ENCODE results near the gene TUBB. TPM values are rescaled to one million over a fixed set of nuclear protein-coding genes. Genes with fewer than 3 reads are reported as not detected.
"Not testable (repeated sequence)": the region's sequence is repeated elsewhere in the genome, so short reads cannot be mapped to it uniquely, and the experiment has no call there.

TUBB gene
- total and polyA plus RNA-seq, 7 donors: 136 to 487 (median 199) TPM

DNA sequence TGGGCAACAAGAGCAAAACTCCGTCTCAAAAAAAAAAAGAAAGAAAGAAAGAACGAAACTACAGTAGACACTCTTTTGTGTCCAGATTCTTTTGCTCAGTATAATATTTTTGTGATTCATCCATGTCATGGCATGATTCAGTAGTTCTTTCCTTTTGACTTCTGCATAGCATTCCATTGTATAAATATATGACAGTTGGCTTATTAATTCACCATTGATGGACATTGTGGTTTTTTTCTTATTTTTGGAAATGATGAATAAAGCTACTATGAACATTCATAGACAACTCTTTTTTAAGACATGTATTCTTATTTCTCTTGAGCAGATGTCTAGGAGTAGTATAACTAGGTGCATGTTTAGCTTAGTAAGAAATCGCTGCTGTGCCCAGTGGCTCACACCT, 34.5 kb downstream of the TUBB start:
- Histone ChIP-seq H3K4me1 (peaks cover 33% of the 10 kb centered on the region), H3K9me3 (no peaks in the 10 kb centered on the region), H3K36me3 (ENCODE audit: insufficient read depth in 1 of 2, low read depth in 1 of 2) (no peaks in the 10 kb centered on the region), H3K27me3 (ENCODE audit: insufficient read depth in 3 of 3, low read length in 2 of 3) (no peaks in the 10 kb centered on the region), H3K4me3 (no peak overlapping the region), H3K27ac (no peak overlapping the region)
- TF ChIP-seq, protein P1, sequence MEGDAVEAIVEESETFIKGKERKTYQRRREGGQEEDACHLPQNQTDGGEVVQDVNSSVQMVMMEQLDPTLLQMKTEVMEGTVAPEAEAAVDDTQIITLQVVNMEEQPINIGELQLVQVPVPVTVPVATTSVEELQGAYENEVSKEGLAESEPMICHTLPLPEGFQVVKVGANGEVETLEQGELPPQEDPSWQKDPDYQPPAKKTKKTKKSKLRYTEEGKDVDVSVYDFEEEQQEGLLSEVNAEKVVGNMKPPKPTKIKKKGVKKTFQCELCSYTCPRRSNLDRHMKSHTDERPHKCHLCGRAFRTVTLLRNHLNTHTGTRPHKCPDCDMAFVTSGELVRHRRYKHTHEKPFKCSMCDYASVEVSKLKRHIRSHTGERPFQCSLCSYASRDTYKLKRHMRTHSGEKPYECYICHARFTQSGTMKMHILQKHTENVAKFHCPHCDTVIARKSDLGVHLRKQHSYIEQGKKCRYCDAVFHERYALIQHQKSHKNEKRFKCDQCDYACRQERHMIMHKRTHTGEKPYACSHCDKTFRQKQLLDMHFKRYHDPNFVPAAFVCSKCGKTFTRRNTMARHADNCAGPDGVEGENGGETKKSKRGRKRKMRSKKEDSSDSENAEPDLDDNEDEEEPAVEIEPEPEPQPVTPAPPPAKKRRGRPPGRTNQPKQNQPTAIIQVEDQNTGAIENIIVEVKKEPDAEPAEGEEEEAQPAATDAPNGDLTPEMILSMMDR (IDR thresholded peaks at IDR 0.05): no peak
- 91 to 94% (median 93%) methylated on average over 3 of the region's 3 CpGs for WGBS, 3 donors
- ATAC-seq (no peak), DNase-seq (no peak)
- intact Hi-C loops (cut with DNase I): no loop called here

DNA sequence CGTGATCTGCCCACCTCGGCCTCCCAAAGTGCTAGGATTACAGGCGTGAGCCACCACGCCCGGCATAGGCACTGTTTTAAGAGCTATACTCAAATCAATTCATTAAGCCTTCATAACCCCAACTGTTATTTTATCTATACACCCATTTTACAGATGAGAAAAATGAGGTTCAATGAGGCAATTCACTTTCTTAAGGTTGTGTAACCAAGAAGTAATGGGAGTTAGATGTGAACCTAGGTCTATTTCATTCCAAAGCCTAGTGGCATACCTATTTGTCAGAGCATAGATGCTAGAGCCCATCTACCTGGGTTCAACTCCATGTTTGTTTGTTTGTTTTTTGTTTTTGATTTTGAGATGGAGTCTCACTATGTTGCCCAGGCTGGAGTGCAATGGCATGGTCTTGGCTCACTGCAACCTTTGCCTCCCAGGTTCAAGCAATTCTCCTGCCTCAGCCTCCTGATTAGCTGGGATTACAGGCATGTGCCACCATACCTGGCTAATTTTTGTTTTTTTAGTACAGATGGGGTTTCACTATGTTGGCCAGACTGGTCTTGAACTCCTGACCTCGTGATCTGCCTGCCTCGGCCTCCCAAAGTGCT, 36.4 kb downstream of the TUBB start:
- peaks cover 30% of the 10 kb centered on the region for H3K4me1 ChIP-seq
- H3K9me3 ChIP-seq; intact Hi-C loops (cut with DNase I); H3K4me3 ChIP-seq; H3K27me3 ChIP-seq (ENCODE audit: insufficient read depth in 3 of 3, low read length in 2 of 3); H3K27ac ChIP-seq; H3K36me3 ChIP-seq (ENCODE audit: insufficient read depth in 1 of 2, low read depth in 1 of 2); DNase-seq; ATAC-seq: not testable (repeated sequence)
- WGBS, 3 donors: 91 to 98% (median 92%) methylated on average over 7 of the region's 7 CpGs

DNA sequence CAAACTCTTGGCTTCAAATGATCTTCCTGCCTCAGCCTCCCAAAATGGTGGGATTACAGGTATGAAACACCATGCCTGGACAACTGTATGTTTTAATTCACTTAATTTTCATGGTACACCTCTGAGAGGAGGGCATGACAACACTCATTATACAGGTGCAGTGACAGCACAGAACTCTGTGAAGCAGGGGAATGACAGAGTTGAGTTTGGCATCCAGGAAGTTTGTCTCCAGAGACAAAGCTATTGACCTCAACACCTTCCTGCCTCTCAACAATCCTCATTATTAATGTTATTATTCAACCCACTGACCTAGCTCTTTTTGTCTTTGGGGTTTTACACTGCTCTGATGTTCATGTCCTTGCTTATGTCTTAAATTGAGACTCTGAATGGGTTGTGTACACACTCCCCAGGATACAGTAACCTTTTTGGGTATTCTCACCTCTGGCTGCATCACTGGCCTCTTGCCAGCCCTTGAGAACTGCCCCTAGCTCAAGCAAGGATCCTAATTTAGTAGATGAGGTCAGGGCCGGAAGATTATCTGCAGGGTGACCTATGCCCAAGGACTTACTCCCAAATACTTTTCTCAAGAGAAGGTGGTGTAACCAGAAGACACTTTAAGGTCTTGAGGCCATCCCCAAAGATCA, 37.2 kb downstream of the TUBB start:
- no peak for DNase-seq
- Histone ChIP-seq H3K9me3 (no peaks in the 10 kb centered on the region), H3K4me1 (peaks cover 24% of the 10 kb centered on the region), H3K27me3 (ENCODE audit: insufficient read depth in 3 of 3, low read length in 2 of 3) (no peaks in the 10 kb centered on the region), H3K4me3 (no peak overlapping the region), H3K36me3 (ENCODE audit: insufficient read depth in 1 of 2, low read depth in 1 of 2) (no peaks in the 10 kb centered on the region), H3K27ac (peak overlapping the region; percentile 17)
- intact Hi-C loops (cut with DNase I): no loop called here
- 36 to 75% (median 62%) methylated on average over 1 of the region's 1 CpG for WGBS, 3 donors
- TF ChIP-seq, protein P1 (IDR thresholded peaks at IDR 0.05): no peak
- ATAC-seq: peak in 2 of 4 donors; percentile 23 to 50

DNA sequence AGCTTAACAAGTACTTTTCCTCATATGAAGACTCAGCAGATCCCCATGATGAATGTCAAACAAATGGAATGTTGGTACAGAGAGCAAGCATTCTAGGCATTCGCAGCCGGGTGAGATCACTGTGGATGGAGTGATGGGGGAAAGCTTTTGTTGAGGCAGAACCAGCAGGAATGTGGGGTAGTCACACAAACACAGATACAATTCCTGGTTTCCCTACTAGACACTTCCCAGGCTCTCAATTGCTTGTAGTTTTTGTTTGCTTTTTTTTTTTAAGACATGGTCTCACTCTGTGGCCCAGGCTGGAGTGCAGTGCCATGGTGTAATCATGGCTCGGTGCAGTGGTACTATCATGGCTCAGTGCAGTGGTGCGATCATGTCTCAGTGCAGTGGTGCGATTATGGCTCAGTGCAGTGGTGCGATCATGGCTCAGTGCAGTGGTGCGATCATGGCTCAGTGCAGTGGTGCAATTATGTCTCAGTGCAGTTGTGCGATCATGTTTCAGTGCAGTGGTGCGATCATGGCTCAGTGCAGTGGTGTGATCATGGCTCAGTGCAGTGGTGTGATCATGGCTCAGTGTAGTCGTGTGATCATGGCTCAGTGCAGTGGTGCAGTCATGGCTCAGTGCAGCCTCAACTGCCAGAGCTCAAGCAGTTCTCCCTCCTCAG, 39.6 kb downstream of the TUBB start:
- H3K9me3 ChIP-seq: no peaks in the 10 kb centered on the region
- WGBS, 3 donors: 83 to 88% (median 84%) methylated on average over 10 of the region's 10 CpGs
- ATAC-seq: peak in 3 of 4 donors; percentile 60 to 71 (median 70)
- no peak overlapping the region for H3K4me3 ChIP-seq
- H3K36me3 ChIP-seq (ENCODE audit: insufficient read depth in 1 of 2, low read depth in 1 of 2): no peaks in the 10 kb centered on the region
- TF ChIP-seq, protein P1 (IDR thresholded peaks at IDR 0.05): no peak
- no peak for DNase-seq
- intact Hi-C loops (cut with DNase I): no loop called here
- H3K27ac ChIP-seq: no peak overlapping the region
- H3K27me3 ChIP-seq (ENCODE audit: insufficient read depth in 3 of 3, low read length in 2 of 3): no peaks in the 10 kb centered on the region
- H3K4me1 ChIP-seq: peaks cover 9% of the 10 kb centered on the region

DNA sequence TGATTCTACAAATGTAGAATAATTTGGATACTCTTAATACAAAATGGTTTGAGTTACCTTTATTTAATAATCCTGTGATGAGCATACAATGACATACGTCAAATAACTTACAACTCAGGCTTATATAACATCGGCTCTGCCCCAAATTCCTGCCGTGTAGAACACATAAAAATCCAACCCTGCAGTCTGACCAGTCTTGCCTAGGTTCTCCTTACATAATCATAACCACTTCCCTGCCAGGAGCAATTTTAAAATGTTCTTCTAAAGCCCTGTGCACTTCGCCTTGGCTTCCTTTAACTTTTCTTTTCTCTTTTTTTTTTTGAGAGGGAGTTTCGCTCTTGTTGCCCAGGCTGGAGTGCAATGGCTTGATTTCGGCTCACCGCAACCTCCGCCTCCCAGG, 40.4 kb downstream of the TUBB start:
- no peaks in the 10 kb centered on the region for H3K27me3 ChIP-seq (ENCODE audit: insufficient read depth in 3 of 3, low read length in 2 of 3)
- no peaks in the 10 kb centered on the region for H3K36me3 ChIP-seq (ENCODE audit: insufficient read depth in 1 of 2, low read depth in 1 of 2)
- WGBS, 3 donors: 84 to 88% (median 87%) methylated on average over 8 of the region's 8 CpGs
- no peak overlapping the region for H3K27ac ChIP-seq
- peaks cover 9% of the 10 kb centered on the region for H3K4me1 ChIP-seq
- H3K4me3 ChIP-seq: no peak overlapping the region
- ATAC-seq (no peak), DNase-seq (no peak)
- intact Hi-C loops (cut with DNase I): no loop called here
- H3K9me3 ChIP-seq: no peaks in the 10 kb centered on the region
- TF ChIP-seq, protein P1 (IDR thresholded peaks at IDR 0.05): no peak
